GM12878 (cell line): Measurements from ENCODE around the gene TTLL12. TPM values are rescaled to one million over a fixed set of nuclear protein-coding genes. Genes with fewer than 3 reads are reported as not detected.
"Not testable (repeated sequence)": the region's sequence is repeated elsewhere in the genome, so short reads cannot be mapped to it uniquely, and the experiment has no call there.

Experiments
- ATAC-seq: fragments of 200-7000 bp; cut with Tn5 transposase; 3 replicates; pipeline ENCODE4 v1.9.1; 2020; ENCODE audit warnings: mild to moderate bottlenecking, moderate library complexity
- BruUV-seq: library from RNA; stranded (reverse); fragments of 400-500 nt; replicated peaks from 2 replicates; lab custom pipeline; 2021; lab: Mats Ljungman, UMichigan
- CTCF ChIA-PET: fragments of 300-600 bp; sonication (Branson Sonifier 250); formaldehyde crosslinking; extraction: SDS; loops from one replicate; lab custom pipeline; 2021; ENCODE audit warnings: inconsistent platforms; lab: Yijun Ruan, JAX
- POLR2A ChIA-PET: fragments of 350-600 bp; formaldehyde crosslinking; extraction: SDS; loops from one replicate; lab custom pipeline; 2021; ENCODE audit warnings: inconsistent platforms; lab: Charles Lee
- RAD21 ChIA-PET: fragments of 300-600 bp; sonication (Branson Sonifier 250); formaldehyde crosslinking; loops from one replicate; lab custom pipeline; 2023; ENCODE audit warnings: antibody characterized with exemption; ENCODE audit not compliant: unreplicated experiment; lab: Charles Lee
- SMC1A ChIA-PET: fragments of 300-600 bp; sonication (Branson Sonifier 250); formaldehyde crosslinking; loops from one replicate; lab custom pipeline; 2023; ENCODE audit not compliant: unreplicated experiment, uncharacterized antibody; lab: Charles Lee
- DNase-seq: peaks from one replicate; pipeline ENCODE4 v3.0.0-alpha.2; 2011; ENCODE audit warnings: low read depth, low spot score
- FAIRE-seq: peaks from 3 replicates; lab custom pipeline; 2011; peaks lifted over from hg19 to GRCh38; lab: Jason Lieb, UNC
- H2AFZ ChIP-seq: 2 replicates; pipeline ENCODE4 v1.6.0; 2011; ENCODE audit warnings: low read depth, low read length, control low read depth; ENCODE audit not compliant: control insufficient read depth
- H3K27ac ChIP-seq: 2 replicates; pipeline ENCODE4 v1.5.1; 2011; ENCODE audit warnings: control low read depth; ENCODE audit not compliant: control insufficient read depth, insufficient read depth
- H3K27me3 ChIP-seq, 2 experiments: replicated peaks in 1 of 2; 2 replicates each; pipeline versions ENCODE4 v1.6.0 to v1.6.1; 2011; ENCODE audit warnings: low read length in 1 of 2; ENCODE audit not compliant: control insufficient read depth in 2 of 2, insufficient read depth in 2 of 2
- H3K36me3 ChIP-seq, 2 experiments: 2 replicates each; pipeline ENCODE4 v1.5.1; 2011; ENCODE audit warnings: low read length in 1 of 2; ENCODE audit not compliant: control insufficient read depth in 2 of 2, insufficient read depth in 2 of 2
- H3K4me1 ChIP-seq: 2 replicates; pipeline ENCODE4 v1.6.1; 2011; ENCODE audit warnings: mild to moderate bottlenecking, low read length, moderate library complexity, mixed read lengths; ENCODE audit not compliant: control insufficient read depth, insufficient read depth
- H3K4me2 ChIP-seq: 2 replicates; pipeline ENCODE4 v1.6.0; 2011; ENCODE audit warnings: control low read depth; ENCODE audit not compliant: control insufficient read depth, insufficient read depth
- H3K4me3 ChIP-seq: fragments of 200-600 bp; sonication (generic); 2 replicates; pipeline ENCODE4 v1.5.1; 2016
- H3K79me2 ChIP-seq: 2 replicates; pipeline ENCODE4 v1.6.0; 2011; ENCODE audit warnings: low read length; ENCODE audit not compliant: control insufficient read depth, insufficient read depth
- H3K9ac ChIP-seq: 2 replicates; pipeline ENCODE4 v1.8.0; 2011; ENCODE audit warnings: low read length, control low read depth, mixed read lengths; ENCODE audit not compliant: control insufficient read depth, insufficient read depth
- H3K9me3 ChIP-seq: replicated peaks from 3 replicates; pipeline ENCODE4 v1.5.1; 2011; ENCODE audit warnings: mild to moderate bottlenecking, low read length; ENCODE audit not compliant: control insufficient read depth, insufficient read depth
- H4K20me1 ChIP-seq: 2 replicates; pipeline ENCODE4 v1.6.0; 2011; ENCODE audit not compliant: control insufficient read depth, insufficient read depth
- WGBS: methylation state at CpG from one replicate; pipeline ENCODE4 v1.1.6; 2016; ENCODE audit warnings: low lambda C conversion rate; ENCODE audit not compliant: insufficient replicate concordance, insufficient coverage; ENCODE audit errors: missing lambda C conversion rate; 5-methylcytosine and 5-hydroxymethylcytosine counted together
- in situ Hi-C: fragments of 300-500 bp; cut with MboI; formaldehyde crosslinking; loops from 9 replicates; pipeline ENCODE4 v1.14.3; 2018; ENCODE audit warnings: mixed read lengths
- intact Hi-C: fragments of 100-400 bp; cut with micrococcal nuclease; formaldehyde crosslinking; loops from one replicate; pipeline ENCODE4 v1.14.2; 2022; ENCODE audit not compliant: unreplicated experiment
- polyA plus RNA-seq, 11 experiments: library from polyadenylated mRNA; depleted of rRNA in 4 of 11; unstranded in 6 of 11; stranded (reverse) in 5 of 11; fragments of >200 nt; fragmentation: Nextera tagmentation in 4 of 11; fragmentation: Illumina TruSeq in 1 of 11; extraction: Ambion mirVana in 4 of 11; extraction: Trizol in 1 of 11; gene quantifications; 1 replicate in 1 of 11; 2 replicates in 10 of 11; pipeline versions ENCODE4 v1.2.1 to v1.2.3, GENCODE V29; 2011 to 2016; ENCODE audit warnings: inconsistent platforms in 2 of 11, missing spikeins in 2 of 11, low read depth in 1 of 11
- total RNA-seq, 4 experiments: library from RNA; depleted of rRNA in 3 of 4; stranded (reverse); fragments of >200 nt in 3 of 4; fragmentation: Illumina TruSeq in 1 of 4; extraction: Trizol in 1 of 4; gene quantifications; 2 replicates each; pipeline versions ENCODE4 v1.2.1 to v1.2.3, GENCODE V29; 2013 to 2021

Gene TTLL12
- total and polyA plus RNA-seq, 10 of the 15 experiments (the other 5 are each of a cell fraction or from before 2014, with no cell fraction given) = 1.00 to 89.8 (median 38.5) TPM

DNA sequence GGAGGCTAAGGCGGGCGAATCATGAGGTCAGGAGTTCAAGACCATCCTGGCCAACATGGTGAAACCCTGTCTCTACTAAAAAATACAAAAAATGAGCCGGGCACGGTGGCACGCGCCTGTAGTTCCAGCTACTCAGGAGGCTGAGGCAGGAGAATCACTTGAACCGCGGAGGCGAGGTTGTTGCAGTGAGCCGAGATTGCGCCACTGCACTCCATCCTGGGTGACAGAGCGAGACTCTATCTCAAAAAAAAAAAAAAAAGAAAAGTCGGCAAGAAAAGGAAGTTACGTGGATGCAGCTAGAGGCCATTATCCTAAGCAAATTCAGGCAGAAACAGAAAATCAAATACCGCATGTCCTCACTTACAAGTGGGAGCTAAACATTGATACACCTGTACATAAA, 40.6 kb downstream of the TTLL12 start:
- H3K27me3 ChIP-seq, BruUV-seq, in situ Hi-C loops, H3K27ac ChIP-seq, FAIRE-seq, H3K79me2 ChIP-seq, H3K36me3 ChIP-seq, SMC1A ChIA-PET, H4K20me1 ChIP-seq, CTCF ChIA-PET, ATAC-seq, H3K9ac ChIP-seq, H3K9me3 ChIP-seq, intact Hi-C loops, H3K4me3 ChIP-seq, DNase-seq, H3K4me2 ChIP-seq: not testable (repeated sequence)
- peaks cover 17% of the 10 kb centered on the region for H3K4me1 ChIP-seq
- RAD21 ChIA-PET = interaction anchor here (0.8 kb wide), 1 partner anchor 60 kb away, joined by 3 read pairs; no protein-coding TSS in a partner anchor
- WGBS = 91% methylated on average over 9 of the region's 15 CpGs
- POLR2A ChIA-PET = interaction anchor here (0.7 kb wide), 1 partner anchor 319 kb away, joined by 3 read pairs; no protein-coding TSS in a partner anchor
- peak overlapping the region; percentile 28; the same call in 1 of the 2 replicates for H2AFZ ChIP-seq

DNA sequence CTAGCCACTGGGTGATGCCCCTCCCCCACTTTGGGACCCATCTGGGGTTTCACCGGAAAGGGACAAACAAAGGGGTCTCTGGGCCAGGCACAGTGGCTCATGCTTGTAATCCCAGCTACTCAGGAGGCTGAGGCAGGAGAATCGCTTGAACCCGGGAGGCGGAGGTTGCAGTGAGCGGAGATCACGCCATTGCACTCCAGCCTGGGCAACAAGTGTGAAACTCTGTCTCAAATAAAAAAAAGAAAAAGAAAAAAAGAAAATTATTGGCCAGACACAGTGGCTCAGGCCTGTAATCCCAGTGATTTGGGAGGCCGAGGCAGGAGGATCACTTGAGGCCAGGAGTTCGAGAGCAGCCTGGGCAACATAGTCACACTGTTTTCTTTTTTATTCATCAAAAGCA, 41.6 kb downstream of the TTLL12 start:
- CTCF ChIA-PET, H3K27me3 ChIP-seq, H3K9me3 ChIP-seq, H3K27ac ChIP-seq, ATAC-seq, BruUV-seq, intact Hi-C loops, H3K36me3 ChIP-seq, H3K4me3 ChIP-seq, RAD21 ChIA-PET, H3K9ac ChIP-seq, FAIRE-seq, H2AFZ ChIP-seq, in situ Hi-C loops, H4K20me1 ChIP-seq, H3K79me2 ChIP-seq, DNase-seq, H3K4me2 ChIP-seq: not testable (repeated sequence)
- 84% methylated on average over 8 of the region's 8 CpGs for WGBS
- ChIA-PET SMC1A (interaction anchor here (1.3 kb wide), 1 partner anchor 27 kb away, joined by 3 read pairs; no protein-coding TSS in a partner anchor), POLR2A (interaction anchor here (0.7 kb wide), 1 partner anchor 318 kb away, joined by 3 read pairs; no protein-coding TSS in a partner anchor)
- H3K4me1 ChIP-seq = peaks cover 17% of the 10 kb centered on the region
